Mucosa of descending colon (tissue), 3 donors: ENCODE data around the gene ZNG1A. TPM values are rescaled to one million over a fixed set of nuclear protein-coding genes. Genes with fewer than 3 reads are reported as not detected.
"Not testable (repeated sequence)": the region's sequence is repeated elsewhere in the genome, so short reads cannot be mapped to it uniquely, and the experiment has no call there.

Experiments
- ATAC-seq: fragments of 200-7000 bp; cut with Tn5 transposase; one replicate; pipeline ENCODE4 v1.9.1; 2020; ENCODE audit warnings: mild to moderate bottlenecking, moderate library complexity
- DNase-seq, 3 donors: peaks; one replicate each; pipeline ENCODE4 v3.0.0-alpha.2; 2020
- H3K36me3 ChIP-seq: fragments of 200-600 bp; one replicate; pipeline ENCODE4 v1.8.0; 2021; ENCODE audit warnings: low read depth, mild to moderate bottlenecking
- H3K4me1 ChIP-seq: fragments of 200-600 bp; one replicate; pipeline ENCODE4 v1.8.0; 2021; ENCODE audit warnings: low read depth, mild to moderate bottlenecking
- H3K4me3 ChIP-seq: fragments of 200-600 bp; one replicate; pipeline ENCODE4 v1.8.0; 2021; ENCODE audit warnings: mild to moderate bottlenecking
- H3K9me3 ChIP-seq: fragments of 200-600 bp; one replicate; pipeline ENCODE4 v1.8.0; 2021; ENCODE audit warnings: mild to moderate bottlenecking
- intact Hi-C, 2 donors: fragments of 100-400 bp; cut with DNase I in 1 of 2; cut with micrococcal nuclease in 1 of 2; formaldehyde crosslinking; loops; one replicate each; pipeline versions ENCODE4 v1.11.0 to v1.11.1; 2022; cut with DNase I, micrococcal nuclease
- total RNA-seq, 3 donors: library from RNA; stranded (reverse); fragmentation: NEBNext Ultra II Directional in 2 of 3; extraction: Animal tissue kit (Norgen Biotek cat#: 25700) in 2 of 3; gene quantifications; one replicate each; pipeline versions ENCODE4 v1.2.1 to v1.2.4, GENCODE V29; 2021 to 2023
- TF ChIP-seq, protein P1 (sequence below): fragments of 200-600 bp; IDR thresholded peaks from one replicate; pipeline ENCODE4 v1.8.0; 2022; ENCODE audit warnings: antibody characterized with exemption, mild to moderate bottlenecking
- donor health status: DM: no; HTN: no; CAD: no; lungs with moderate emphysema.
- donor health status: DM: no; HTN: no; CAD: no.
- donor health status: DM: no; HTN: yes; CAD: no.

Gene ZNG1A
- total RNA-seq, 3 donors from 2014 or later, result 25.2 to 36.0 (median 33.3) TPM

DNA sequence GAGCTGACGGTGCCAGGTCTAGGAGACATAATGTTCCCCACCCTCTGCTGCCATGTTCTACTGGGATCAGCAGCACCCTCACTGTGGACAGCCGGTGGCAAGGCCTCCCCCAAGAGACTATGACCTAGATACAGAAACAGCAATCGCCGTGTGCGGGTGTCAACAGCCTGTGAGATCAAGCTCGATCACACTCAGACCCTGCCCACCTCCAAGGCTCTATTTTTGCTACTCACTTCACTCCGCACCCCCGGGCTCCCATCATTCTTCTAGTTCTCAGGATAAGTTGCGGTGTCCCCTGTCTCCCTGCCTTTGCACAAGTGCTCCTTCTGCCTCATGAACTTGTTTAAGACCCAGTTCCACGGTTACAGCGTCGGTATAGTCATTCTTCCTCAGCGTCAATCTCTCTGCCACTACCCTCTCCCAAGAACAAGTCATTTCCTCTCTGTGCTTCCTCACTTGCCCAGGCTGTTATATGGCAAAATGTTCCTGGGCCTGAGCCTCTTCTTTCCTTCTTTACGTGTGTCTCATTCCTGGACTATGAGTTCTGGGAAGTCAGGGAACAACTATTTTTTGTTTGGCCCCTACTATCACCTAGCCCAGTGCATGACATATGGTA is 30.4 kb upstream of the ZNG1A start:
- intact Hi-C loops, result no loop called here
- Histone ChIP-seq H3K4me3 (no peak overlapping the region), H3K4me1 (no peaks in the 10 kb centered on the region), H3K36me3 (no peaks in the 10 kb centered on the region), H3K9me3 (no peaks in the 10 kb centered on the region)
- TF ChIP-seq, protein P1, sequence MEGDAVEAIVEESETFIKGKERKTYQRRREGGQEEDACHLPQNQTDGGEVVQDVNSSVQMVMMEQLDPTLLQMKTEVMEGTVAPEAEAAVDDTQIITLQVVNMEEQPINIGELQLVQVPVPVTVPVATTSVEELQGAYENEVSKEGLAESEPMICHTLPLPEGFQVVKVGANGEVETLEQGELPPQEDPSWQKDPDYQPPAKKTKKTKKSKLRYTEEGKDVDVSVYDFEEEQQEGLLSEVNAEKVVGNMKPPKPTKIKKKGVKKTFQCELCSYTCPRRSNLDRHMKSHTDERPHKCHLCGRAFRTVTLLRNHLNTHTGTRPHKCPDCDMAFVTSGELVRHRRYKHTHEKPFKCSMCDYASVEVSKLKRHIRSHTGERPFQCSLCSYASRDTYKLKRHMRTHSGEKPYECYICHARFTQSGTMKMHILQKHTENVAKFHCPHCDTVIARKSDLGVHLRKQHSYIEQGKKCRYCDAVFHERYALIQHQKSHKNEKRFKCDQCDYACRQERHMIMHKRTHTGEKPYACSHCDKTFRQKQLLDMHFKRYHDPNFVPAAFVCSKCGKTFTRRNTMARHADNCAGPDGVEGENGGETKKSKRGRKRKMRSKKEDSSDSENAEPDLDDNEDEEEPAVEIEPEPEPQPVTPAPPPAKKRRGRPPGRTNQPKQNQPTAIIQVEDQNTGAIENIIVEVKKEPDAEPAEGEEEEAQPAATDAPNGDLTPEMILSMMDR, result no peak
- DNase-seq, result no peak
- ATAC-seq, result peak; percentile 18

DNA sequence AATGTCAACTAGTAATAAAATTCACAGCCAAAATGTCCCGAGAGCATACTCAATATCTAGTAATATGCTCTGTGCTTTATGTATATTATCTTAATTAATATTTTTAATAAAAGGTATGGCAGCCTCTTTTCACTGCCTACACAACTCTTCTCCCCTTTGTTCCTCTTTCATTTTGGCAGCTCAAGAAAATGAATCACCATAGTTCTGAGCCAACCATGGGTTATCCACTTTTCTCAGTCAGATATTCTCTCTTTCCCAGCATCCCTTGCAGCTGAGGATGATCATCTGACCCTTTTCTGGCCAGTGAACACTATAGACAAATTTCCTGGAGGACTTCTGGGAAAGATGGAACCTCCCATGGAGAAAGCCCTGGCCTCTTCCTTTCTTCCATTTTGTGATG is 27.6 kb upstream of the ZNG1A start:
- no peak for DNase-seq
- TF ChIP-seq, protein P1, result no peak
- ATAC-seq, result no peak
- intact Hi-C loops, result no loop called here
- H3K4me3 ChIP-seq, result no peak overlapping the region
- H3K4me1 ChIP-seq, result no peaks in the 10 kb centered on the region
- no peaks in the 10 kb centered on the region for H3K9me3 ChIP-seq
- H3K36me3 ChIP-seq, result no peaks in the 10 kb centered on the region

DNA sequence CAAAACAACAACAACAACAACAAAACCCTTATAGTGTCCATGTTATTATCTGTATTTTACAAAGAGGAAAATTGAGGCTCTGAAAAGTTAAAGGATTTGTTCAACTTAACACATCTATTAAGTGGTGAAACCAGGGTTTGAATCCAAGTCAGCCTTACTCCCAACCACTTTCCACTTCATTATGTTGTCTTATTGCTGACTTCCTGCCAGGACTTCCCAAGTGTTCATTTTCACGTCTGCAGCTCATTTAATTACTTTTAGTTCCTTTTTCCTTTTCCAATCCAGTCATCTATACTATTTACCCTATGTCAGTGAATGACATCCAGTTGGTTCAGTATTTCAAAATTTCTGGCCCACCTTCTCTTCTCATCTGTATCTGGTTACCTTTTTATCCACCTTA is 20.7 kb upstream of the ZNG1A start:
- intact Hi-C loops, ATAC-seq: not testable (repeated sequence)

DNA sequence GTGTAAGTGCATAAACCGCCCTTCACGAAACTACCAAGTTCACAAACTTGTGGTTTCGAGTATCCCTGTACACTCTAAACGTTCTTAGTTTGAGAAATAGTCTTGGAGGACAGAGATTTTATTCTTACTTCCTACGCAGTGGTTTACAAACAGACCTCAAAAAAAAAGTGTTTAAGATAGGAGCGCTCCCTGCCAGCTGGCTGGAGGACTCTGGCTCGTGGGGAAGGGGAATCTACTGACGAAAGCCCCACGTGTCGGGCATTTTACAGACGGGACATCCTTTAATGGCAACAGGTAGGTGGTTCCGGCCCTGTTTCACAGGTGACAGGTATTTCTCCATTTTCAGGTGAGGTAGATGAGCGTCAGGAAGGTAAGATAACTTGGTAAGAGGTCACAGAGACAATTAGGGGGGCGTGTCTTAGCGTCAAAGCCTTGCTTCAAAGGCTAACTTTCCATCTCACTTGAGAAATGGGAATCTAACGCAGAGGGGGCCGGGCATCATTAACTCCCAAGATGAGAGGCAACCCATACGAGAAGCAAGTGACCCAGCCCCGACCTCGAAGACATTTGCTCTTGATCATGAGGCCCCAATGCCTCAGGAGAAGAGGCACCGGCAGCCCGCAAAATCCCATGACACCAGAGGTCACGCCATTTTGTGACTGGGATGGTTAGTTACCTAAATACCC is 573 bp downstream of the ZNG1A start:
- H3K4me1 ChIP-seq, intact Hi-C loops, H3K9me3 ChIP-seq, ATAC-seq, H3K4me3 ChIP-seq, H3K36me3 ChIP-seq: not testable (repeated sequence)
- DNase-seq, result peak in 2 of 3 donors; percentile 19 to 31

More for the DNA sequence above, 20.7 kb upstream of the ZNG1A start:
- H3K9me3 ChIP-seq, H3K4me1 ChIP-seq, H3K36me3 ChIP-seq, H3K4me3 ChIP-seq, DNase-seq: not testable (repeated sequence)

DNA sequence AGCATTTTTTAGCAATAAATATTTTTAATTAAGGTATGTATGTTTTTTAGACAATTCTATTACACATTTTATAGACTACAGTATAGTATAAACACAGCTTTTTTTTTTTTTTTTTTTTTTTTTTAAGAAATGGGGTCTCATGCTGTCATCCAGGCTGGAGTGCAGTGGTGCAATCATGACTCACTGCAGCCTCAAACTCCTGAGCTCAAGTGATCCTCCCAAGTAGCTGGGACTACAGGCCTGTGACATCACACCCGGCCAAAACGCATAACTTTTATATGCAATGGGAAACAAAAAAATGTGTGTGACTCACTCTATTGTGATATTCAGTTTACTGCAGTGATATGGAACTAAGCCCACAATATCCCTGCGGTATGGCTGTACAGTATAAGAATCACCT is 9.1 kb downstream of the ZNG1A start:
- DNase-seq, H3K36me3 ChIP-seq, ATAC-seq, H3K9me3 ChIP-seq, H3K4me1 ChIP-seq, H3K4me3 ChIP-seq, intact Hi-C loops: not testable (repeated sequence)

DNA sequence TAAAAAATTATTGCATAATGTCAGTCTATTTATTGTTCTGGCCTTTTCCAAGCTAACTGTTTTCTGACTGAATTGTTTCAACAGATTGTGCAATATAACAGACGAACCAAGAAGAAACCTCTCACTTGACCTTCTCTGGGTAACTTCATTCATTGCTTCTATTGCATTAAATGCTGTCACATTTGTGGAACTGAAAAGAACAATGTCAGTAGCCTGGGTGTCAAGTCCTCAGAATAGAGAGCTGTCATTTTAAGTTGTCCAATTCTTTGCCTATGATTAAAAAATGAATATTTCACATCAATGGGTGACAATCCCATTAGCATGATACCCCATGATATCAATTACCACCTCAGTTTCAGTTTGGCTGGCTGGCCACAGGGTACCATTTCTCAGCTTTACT is 19.0 kb downstream of the ZNG1A start:
- DNase-seq, H3K4me1 ChIP-seq, H3K9me3 ChIP-seq, H3K4me3 ChIP-seq, H3K36me3 ChIP-seq, ATAC-seq, intact Hi-C loops: not testable (repeated sequence)

DNA sequence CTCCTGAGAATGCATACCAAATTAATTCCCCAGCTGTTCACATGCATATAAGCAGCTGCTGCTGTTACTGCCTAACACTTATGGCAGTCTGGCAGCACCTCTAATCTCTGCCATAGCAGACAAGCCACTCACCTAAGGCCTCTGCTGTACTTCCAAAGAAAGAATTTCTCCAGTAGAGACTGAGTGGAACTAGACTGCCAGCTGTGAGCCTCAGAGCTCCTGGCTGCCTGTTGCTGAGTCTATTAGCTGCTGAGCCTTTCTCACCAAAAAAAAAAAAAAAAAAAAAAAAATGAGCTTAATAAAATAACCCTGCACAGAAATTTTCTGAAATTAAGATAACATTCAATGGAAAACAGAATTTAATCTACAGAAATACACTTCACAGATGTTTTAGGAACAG is 27.7 kb downstream of the ZNG1A start:
- DNase-seq, H3K36me3 ChIP-seq, H3K4me3 ChIP-seq, H3K4me1 ChIP-seq, intact Hi-C loops, ATAC-seq, H3K9me3 ChIP-seq: not testable (repeated sequence)

DNA sequence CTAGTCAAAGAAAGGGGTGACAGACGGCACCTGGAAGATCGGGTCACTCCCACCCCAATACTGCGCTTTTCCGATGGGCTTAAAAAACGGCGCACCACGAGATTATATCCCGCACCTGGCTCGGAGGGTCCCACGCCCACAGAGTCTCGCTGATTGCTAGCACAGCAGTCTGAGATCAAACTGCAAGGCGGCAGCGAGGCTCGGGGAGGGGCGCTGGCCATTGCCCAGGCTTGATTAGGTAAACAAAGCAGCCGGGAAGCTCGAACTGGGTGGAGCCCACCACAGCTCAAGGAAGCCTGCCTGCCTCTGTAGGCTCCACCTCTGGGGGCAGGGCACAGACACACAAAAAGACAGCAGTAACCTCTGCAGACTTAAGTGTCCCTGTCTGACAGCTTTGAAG is 39.0 kb downstream of the ZNG1A start:
- H3K9me3 ChIP-seq, ATAC-seq, H3K36me3 ChIP-seq, H3K4me1 ChIP-seq, intact Hi-C loops, H3K4me3 ChIP-seq: not testable (repeated sequence)
- DNase-seq, result peak in 2 of 3 donors; percentile 27 to 57

DNA sequence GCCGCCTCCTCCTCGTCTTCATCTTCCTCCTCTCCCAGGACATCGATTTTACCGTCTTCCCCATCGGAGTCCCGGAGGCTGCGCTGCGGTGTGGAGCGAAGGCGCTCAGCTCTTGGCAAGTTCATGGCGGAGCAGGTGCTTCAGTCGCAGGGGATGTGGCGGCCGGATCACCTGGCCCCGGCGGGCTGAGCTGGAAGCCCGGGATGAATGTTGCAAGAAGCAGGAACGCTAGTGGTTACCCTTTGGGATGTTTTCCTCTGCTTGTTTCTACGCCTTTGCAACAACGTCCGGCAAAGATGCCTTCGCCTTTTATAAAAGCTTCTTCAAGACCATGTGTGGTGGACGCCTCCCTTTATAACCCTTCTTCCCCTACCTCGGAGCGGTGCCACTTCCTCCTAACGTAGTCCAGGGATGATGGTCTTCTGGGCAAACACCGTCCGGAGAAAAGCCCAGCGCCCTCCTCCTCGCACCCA is 60.8 kb downstream of the ZNG1A start, which contains the start of gene FOXD4:
Gene FOXD4, minus strand, starts transcription at position 423 of the 473 bp plus-strand sequence. Its CDS starts 298 bp downstream, at position 125.
- H3K36me3 ChIP-seq, H3K4me3 ChIP-seq, H3K9me3 ChIP-seq, intact Hi-C loops, ATAC-seq, DNase-seq: not testable (repeated sequence)
- peaks cover 17% of the 10 kb centered on the region for H3K4me1 ChIP-seq

DNA sequence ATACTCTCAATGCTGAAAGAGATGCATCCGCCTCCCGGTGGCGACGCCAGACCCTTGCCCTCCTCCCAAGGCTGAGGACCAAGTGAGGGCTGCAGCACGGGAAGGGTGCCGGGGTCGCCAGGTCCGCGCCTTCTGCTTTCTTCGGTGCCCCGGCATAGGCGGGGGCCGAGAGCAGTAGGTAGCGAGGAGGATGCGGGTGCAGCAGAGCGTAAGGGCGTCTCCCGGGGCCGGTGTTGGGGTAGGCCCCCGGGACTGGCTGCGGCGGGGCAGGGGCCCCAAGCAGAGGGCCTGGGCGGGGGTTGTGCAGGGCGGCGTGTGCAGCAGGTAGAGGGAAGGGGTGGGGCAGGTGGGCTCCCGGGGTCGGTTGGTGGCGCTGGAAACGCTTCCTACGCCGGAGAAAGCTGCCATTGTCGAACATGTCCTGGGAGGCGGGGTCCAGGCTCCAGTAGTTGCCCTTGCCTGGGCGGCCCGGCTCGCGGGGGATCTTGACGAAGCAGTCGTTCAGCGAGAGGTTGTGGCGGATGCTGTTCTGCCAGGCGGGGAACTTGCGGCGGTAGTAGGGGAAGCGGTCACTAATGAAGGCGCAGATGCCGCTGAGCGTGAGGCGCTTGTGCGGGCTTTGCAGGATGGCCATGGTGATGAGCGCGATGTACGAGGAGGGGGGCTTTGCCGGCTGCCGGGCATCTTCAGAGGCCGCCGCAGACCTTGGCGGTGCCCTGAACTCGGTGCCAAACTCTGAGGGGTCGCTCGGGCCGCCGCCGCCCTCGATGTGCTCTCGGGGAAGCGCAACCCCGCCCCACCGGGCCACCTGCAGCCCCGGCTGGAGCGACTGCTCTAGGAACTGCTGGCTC is 61.5 kb downstream of the ZNG1A start:
- DNase-seq, result peak in 1 of 3 donors; percentile 43
- H3K9me3 ChIP-seq, H3K36me3 ChIP-seq, H3K4me3 ChIP-seq, intact Hi-C loops, ATAC-seq: not testable (repeated sequence)
- peaks cover 17% of the 10 kb centered on the region for H3K4me1 ChIP-seq

DNA sequence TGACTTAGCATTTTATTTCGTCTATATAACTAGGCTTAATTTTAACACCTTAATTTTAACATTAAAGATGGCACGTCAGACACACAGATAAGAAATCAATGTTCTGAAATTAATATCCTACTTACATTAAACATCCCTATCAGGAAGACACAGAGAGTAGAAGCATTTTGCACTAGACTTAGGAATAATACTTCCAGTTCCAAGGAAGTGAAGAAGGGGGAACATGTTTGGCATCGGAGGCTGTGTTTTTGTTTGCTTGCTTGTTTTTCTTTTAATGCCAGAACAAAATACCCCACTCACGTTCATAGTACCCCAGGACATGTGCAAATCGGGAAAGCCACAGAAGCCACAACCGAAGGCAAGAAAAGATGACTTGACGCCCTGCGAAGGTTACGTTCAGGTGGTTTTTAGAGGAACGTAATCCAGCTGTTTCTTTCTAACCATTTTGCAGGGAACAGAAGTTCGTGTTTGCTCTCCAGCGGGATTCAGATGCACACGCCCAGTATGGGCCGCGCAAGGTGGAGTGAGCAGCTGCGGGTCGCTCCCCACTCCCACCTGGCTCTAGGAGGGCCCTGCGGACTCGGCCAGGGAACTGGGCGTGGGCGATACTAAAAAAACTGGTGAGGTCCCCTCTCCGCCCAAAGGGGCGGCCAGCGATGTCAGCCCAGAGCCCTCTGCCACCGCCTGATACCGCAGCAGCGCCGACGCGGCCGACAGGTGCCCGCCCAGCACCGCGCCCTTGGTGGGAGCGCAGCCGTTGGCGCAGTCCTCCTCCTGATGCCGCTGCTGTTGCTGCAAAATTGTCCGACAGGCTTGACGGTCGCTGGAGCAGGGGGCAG is 62.4 kb downstream of the ZNG1A start:
- intact Hi-C loops, DNase-seq, H3K4me3 ChIP-seq, ATAC-seq, H3K36me3 ChIP-seq, H3K9me3 ChIP-seq: not testable (repeated sequence)
- H3K4me1 ChIP-seq, result peaks cover 17% of the 10 kb centered on the region
